GM19043 (cell line): ENCODE results near the gene MB21D2.

Source experiments
- ATAC-seq: cut with Tn5 transposase; IDR thresholded peaks from one replicate; pipeline ENCODE4 v1.9.1; 2021; ENCODE audit warnings: low read depth; ENCODE audit not compliant: unreplicated experiment

Gene MB21D2

GRCh38 chr3:192923731-192924130 is 6.1 kb upstream of the MB21D2 start:
- ATAC-seq: no peak

- ATAC-seq: no peak
Measured at GRCh38 chr3:192921793-192922192, 4.1 kb upstream of the MB21D2 start.

GRCh38 chr3:192920411-192920810 is 2.8 kb upstream of the MB21D2 start:
- ATAC-seq: no peak

GRCh38 chr3:192919901-192920300 is 2.2 kb upstream of the MB21D2 start:
- no peak for ATAC-seq

GRCh38 chr3:192918275-192918588 is 576 bp upstream of the MB21D2 start:
- no peak for ATAC-seq

- ATAC-seq: no peak
Measured at GRCh38 chr3:192917028-192917403, 640 bp downstream of the MB21D2 start.

- ATAC-seq: no peak
Measured at GRCh38 chr3:192916371-192917027, 1.2 kb downstream of the MB21D2 start.

GRCh38 chr3:192915722-192916121 is 1.9 kb downstream of the MB21D2 start:
- ATAC-seq: no peak

- no peak for ATAC-seq
Measured at GRCh38 chr3:192915304-192915703, 2.4 kb downstream of the MB21D2 start.

GRCh38 chr3:192914848-192915247 is 2.8 kb downstream of the MB21D2 start:
- no peak for ATAC-seq

GRCh38 chr3:192913540-192913939 is 4.1 kb downstream of the MB21D2 start:
- ATAC-seq: no peak

GRCh38 chr3:192911293-192911692 is 6.4 kb downstream of the MB21D2 start:
- ATAC-seq: no peak

GRCh38 chr3:192907784-192908183 is 9.9 kb downstream of the MB21D2 start:
- ATAC-seq: no peak

GRCh38 chr3:192906940-192907339 is 10.7 kb downstream of the MB21D2 start:
- no peak for ATAC-seq

GRCh38 chr3:192905980-192906678 is 11.5 kb downstream of the MB21D2 start:
- no peak for ATAC-seq

- ATAC-seq: no peak
Measured at GRCh38 chr3:192904632-192905289, 12.9 kb downstream of the MB21D2 start.

GRCh38 chr3:192902549-192902948 is 15.1 kb downstream of the MB21D2 start:
- ATAC-seq: no peak

GRCh38 chr3:192901435-192901834 is 16.2 kb downstream of the MB21D2 start:
- ATAC-seq: no peak

GRCh38 chr3:192899540-192899982 is 18.1 kb downstream of the MB21D2 start:
- no peak for ATAC-seq

- ATAC-seq: no peak
Measured at GRCh38 chr3:192897005-192897404, 20.7 kb downstream of the MB21D2 start.

GRCh38 chr3:192896208-192896607 is 21.4 kb downstream of the MB21D2 start:
- ATAC-seq: no peak

- ATAC-seq: no peak
Measured at GRCh38 chr3:192894676-192895075, 23.0 kb downstream of the MB21D2 start.
